Heart left ventricle (tissue), 13 donors: ENCODE data around the gene MEX3D.

Experiments
- CTCF ChIP-seq, 12 donors: fragments of 200-600 bp; sonication (generic) in 4 of 12; IDR thresholded peaks; one replicate each; pipeline versions ENCODE4 v1.5.0 to v1.8.0; 2018 to 2022; ENCODE audit warnings: antibody characterized with exemption in 12 of 12, mild to moderate bottlenecking in 5 of 12
- POLR2A ChIP-seq, 2 donors: fragments of 450-650 bp; IDR thresholded peaks; one replicate each; pipeline ENCODE4 v1.6.1; 2017; ENCODE audit warnings: antibody characterized with exemption in 2 of 2, mild to moderate bottlenecking in 2 of 2, moderate library complexity in 2 of 2
- donor health status: ischemic (EF 13 %, LVEDD 7.1; RV severe dilation, severe dysfunction).
- donor health status: DM: no; HTN: yes; CAD: no.
- donor health status: DM: no; HTN: no; CAD: no.
- donor health status: ischemic (EF 25% LVEDD 6.9; RV normal size, moderate dysfunction).
- donor health status: ischemic (EF 25% LVEDD 5.7; RV mildly dilated, moderate dysfunction).
- donor health status: ischemic (EF 35%, LVEDD 5.7; RV mildly dilated, moderate dysfunction).
- donor health status: nonischemic (EF 11% LVEDD 7.7; RV severe dilation, severe dysfunction).
- donor health status: DM: yes; HTN: yes; CAD: no.
- donor health status: PGD.
- donor health status: ischemic (EF 29% LVEDD 5.4; RV normal size, mild dysfunction).
- donor health status: nonischemic (EF 23%, LVEDD 6.1; RV moderate dilation, normal function).

GRCh38 chr19:1608359-1609102 is 40.4 kb upstream of the MEX3D start:
- TF ChIP-seq CTCF (IDR thresholded peaks at IDR 0.05) (no peak), POLR2A (IDR thresholded peaks at IDR 0.05) (no peak)
